HG03196 (cell line): Measurements from ENCODE around the gene TNXB.
"Not testable (repeated sequence)": the region's sequence is repeated elsewhere in the genome, so short reads cannot be mapped to it uniquely, and the experiment has no call there.

ENCODE experiments used
- ATAC-seq: cut with Tn5 transposase; IDR thresholded peaks from one replicate; pipeline ENCODE4 v1.9.1; 2021; ENCODE audit not compliant: unreplicated experiment

TNXB gene

DNA sequence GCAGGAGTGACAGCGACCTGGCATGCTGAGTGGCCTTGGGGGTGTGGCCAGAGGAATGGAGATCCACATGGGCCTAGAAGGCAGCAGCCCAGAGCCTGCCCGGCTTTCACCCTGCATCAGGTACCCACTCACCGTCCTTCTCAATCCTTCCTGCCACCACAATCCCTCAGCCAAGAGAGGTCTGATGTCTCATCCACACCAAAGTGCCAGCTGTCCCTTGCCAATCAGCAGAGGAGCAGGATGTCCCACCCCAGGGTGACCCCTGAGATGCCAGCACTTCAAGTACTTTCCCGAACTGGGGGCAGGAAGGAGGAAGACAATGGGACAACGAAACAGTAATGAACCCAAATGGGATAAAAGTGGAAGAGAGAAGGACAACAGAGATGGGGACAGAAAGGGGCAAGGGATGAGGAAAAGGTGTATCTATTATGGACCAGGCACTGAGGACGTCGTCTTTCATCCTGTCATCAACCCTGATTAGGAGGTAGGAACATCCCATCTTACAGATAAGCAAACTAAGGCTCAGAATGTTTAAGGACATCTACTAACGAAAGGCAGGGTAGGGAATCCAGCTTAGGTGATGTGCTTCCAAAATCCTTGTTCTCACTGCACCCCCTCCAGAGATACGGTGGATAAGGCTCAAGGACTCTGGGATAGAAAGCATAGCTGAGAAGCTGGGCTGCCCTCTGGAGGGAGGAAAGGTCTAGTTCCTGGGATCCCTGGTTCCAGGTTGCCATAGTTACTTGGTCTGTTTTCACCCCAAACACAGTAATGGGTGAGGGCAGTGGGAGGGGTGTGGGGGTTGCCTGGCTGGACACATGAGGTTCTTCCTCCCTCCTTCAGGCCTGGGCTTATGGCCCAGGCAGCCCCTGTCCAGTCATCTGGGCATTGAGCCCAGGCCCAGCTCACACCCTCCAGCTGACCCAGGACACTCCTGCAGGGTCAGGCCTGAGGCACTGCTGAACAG is 4.5 kb upstream of the TNXB start:
- no peak for ATAC-seq

GRCh38 chr6:32112431-32112980 is 3.4 kb upstream of the TNXB start:
- no peak for ATAC-seq

- ATAC-seq, result no peak
Observed at GRCh38 chr6:32111424-32112066, 2.4 kb upstream of the TNXB start.

DNA sequence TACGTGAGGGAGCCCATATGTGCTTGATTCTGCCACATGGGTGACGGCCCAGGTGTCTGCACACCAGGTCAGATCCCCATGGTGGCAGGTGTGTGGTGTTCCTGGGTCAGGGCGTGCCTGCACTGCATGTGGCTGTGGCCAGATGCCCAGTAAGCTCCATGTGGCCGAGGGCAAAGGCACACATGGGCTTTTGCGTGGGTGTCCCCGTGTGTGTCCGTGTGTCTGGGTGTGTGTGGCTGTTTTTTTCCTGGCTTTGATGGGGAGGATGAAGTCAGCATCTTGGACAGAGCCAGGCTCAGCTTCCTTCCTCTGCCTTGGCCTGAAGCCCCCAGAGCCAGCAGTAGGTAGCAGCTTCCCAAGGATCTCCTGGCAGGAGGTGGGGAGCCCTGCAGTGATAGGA is 1.5 kb upstream of the TNXB start:
- ATAC-seq, result no peak

DNA sequence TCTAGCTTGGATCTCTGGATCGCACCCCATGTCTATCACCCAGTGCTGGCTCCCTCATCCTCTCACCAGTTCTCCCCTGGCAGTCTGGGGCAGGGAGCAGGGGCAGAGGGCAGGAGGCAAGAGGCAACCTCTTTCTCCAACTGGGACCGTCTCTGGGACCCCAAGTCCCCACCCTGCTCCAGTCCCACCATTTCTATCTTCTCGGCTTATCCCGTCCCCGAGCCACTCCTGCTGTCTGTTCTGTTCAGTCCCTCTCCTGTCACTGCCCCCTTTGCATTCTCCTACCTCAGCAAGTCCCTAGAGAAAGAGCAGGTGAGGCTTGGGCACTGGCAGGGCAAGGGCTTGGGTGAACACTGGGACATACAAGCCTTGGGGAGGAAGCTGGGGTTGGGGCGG is 625 bp upstream of the TNXB start:
- no peak for ATAC-seq

GRCh38 chr6:32108727-32109113 is 418 bp downstream of the TNXB start:
- ATAC-seq, result no peak

- ATAC-seq, result no peak
Observed at GRCh38 chr6:32108094-32108627, 977 bp downstream of the TNXB start.

GRCh38 chr6:32107406-32107805 is 1.7 kb downstream of the TNXB start:
- ATAC-seq, result no peak

GRCh38 chr6:32105433-32105832 is 3.7 kb downstream of the TNXB start:
- ATAC-seq, result no peak

DNA sequence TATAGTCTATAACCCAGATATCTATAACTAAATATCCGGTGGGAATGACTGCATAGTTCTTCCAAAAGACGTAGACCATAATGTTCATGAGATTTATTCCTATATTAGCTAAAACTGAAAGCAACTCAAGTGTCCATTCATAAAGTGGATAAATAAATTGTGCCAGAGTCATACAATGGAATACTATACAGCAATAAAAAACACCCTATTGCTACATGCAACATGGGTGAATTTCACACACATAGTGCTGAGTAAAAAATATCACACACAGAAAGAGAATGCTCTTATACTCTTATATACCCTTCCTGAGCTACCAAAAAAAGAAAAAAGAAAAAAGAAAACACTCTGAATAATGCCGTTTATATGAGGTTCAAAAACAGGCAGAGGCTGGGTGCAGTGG is 6.9 kb downstream of the TNXB start:
- no peak for ATAC-seq

DNA sequence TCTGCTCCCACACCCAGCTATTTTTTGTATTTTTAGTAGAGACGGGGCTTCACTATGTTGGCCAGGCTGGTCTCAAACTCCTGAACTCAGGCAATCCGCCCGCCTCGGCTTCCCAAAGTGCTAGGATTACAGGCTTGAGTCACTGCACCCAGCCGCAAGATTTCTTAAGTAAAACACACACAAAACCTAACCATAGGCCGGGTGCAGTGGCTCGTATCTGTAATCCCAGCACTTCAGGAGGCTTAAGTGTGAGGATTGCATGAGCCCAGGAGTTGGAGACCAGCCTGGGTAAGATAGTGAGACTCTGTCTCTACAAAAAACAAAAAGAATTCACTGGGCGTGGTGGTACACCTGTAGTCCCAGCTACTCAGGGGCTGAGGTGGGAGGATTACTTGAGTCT is 8.9 kb downstream of the TNXB start:
- not testable (repeated sequence) for ATAC-seq

GRCh38 chr6:32097364-32097763 is 11.8 kb downstream of the TNXB start:
- no peak for ATAC-seq

- ATAC-seq, result no peak
Observed at GRCh38 chr6:32096394-32097258, 12.5 kb downstream of the TNXB start.

DNA sequence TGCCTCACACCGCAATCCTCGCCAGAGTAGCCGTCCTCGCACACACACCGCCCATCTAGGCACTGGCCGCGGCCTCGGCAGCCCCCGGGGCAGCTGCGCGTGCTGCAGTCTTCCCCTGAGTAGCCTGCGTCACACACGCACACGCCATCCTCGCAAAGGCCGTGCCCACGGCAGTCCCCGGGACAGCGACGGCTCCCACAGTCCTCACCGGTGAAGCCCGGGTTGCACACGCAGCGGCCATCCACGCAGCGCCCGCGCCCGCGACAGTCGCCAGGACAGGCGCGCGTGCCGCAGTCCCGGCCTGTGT is 13.1 kb downstream of the TNXB start:
- no peak for ATAC-seq

DNA sequence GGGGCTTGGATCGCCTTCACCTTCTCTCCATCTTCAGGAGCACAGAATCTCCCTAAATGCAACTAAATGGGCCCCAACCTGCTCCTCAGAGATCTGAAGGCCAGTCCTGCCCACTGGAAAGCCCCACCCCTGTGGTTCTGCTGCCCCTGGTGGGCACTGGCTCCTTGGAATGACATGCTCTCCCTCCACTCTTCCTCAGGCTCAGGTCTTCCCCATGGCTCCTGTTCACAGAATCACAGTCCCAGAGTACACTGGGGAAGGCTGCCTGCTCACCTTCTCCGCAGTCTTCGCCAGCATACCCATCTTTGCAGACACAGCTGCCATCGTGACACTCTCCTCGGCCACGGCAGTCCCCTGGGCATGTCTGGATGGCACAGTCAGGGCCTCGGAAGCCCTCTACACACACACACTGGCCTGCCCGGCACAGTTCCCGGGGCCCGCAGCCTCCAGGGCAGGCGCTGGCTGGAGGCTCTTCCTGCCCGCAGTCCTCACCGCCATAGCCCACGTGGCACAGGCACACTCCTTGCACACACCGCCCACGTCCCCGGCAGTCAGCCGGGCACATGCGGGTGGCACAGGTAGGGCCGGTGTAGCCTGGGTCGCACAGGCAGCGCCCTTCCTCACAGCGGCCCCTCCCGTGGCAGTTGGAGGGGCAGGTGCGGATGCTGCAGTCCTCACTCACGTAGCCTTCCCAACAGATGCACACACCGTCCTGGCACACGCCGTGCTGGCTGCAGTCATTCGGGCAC is 13.6 kb downstream of the TNXB start:
- ATAC-seq, result no peak

DNA sequence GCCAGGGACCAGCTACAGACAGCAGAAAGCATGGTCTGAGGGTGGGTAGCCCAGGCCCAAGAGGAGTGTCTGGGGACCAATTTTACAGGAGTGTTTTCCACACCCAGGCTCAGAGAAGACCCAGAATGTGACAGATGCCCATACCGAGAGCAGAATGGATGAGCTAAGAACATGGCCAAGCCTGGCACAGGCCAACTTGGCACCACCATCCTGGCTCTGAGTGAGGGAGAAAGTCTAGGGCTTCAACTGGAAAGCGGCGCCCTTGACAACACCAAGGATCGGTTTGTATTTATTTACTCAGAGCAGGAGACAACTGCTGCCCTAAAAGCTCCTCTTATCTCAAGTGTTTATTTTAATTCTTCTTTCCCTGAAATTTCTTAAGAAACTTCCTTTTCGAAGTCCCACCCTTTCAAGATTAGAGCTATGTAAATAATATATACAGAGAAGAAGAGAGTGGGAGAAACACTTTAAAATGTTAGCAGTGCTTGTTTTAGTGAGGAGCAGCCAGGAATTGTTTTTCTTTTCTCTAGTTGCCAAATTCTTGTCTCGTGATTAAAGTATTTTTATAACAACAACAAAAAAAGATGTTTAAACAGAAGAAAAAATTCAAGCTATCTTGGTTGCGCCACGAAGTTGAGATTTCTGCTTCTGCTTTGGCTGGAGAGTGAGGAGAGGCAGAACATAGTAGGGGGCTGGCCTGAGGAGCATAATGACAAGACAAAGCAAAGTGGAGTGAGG is 16.2 kb downstream of the TNXB start:
- ATAC-seq, result no peak

DNA sequence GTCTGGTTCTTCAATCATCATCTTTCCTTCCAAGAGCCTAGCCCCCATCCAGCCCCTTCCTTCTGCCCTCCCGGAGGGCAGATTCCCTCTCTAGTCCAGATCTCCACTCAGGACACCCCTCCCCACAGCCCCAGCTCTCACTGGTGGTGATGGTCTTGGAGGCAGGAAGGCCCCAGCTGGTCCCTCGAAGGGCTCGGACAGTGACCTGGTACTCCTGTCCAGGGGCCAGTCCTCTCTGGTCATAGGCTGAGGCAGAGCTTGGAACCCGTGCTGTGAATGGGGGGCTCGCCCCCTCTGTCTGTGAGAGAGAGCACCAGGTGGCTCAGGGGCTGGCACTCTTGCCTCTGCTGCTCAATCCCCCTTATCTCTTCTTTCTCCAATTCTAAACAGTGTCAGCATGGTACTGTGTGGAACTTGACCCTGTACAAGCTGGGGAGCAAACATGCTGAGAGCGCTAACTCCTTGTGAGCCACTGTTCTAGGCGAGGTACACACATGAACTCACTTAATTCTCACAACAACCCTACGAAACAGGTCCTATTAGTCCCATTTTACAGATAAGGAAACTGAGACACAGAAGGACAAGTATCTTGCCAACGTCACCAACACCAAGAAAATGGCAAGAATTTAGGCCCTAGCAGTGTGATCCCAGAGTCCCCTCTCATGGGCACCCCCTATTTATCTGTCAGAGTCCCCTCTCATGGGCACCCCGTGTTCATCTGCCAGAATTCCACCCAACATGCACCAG is 19.9 kb downstream of the TNXB start:
- no peak for ATAC-seq

DNA sequence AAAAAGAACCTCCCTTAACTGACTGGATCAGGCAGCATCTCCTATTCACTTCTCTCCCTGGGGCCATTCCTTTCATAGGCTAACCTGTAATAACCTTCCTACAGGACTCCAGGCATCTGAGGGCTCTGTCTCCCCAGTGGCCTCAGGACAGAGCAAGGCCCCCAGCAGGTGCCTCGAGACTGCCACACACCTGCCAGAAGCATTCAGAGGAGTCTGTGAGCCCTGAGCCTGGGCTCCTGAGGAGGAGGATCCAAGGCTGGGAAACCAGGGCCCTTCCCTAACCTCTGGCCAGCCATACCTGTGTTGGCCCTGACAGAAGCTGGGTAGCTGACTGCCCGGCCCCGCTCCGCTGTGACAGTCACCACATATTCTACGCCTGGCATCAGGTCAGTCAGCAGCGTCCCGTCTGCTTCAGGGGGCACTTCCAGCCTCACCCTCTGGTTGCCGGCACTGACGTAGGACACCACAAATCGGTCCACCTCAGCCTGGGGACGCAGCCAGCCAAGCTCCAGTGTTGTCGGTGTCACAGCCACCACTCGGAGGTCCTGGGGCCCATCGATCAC is 20.6 kb downstream of the TNXB start:
- ATAC-seq, result no peak
